T-helper 1 cell treated with Interleukin-12 subunit alpha and Interleukin-12 subunit beta and Interleukin-4 antibody, amounts not matched to agents 30 ng/mL and 1 ng/mL, for 36 hours (primary cell): ENCODE measurements around the gene ACAD11. TPM values are rescaled to one million over a fixed set of nuclear protein-coding genes. Genes with fewer than 3 reads are reported as not detected.
"Not testable (repeated sequence)": the region's sequence is repeated elsewhere in the genome, so short reads cannot be mapped to it uniquely, and the experiment has no call there.

Experiments used
- intact Hi-C: fragments of 100-400 bp; cut with micrococcal nuclease; formaldehyde crosslinking; loops from one replicate; pipeline ENCODE4 v1.15.1; 2024
- total RNA-seq: library from RNA; stranded (reverse); gene quantifications from 2 replicates; pipeline ENCODE4 v1.2.3, GENCODE V29; 2022

Gene ACAD11
- total RNA-seq, 1 donor from 2014 or later, result 17.5 TPM

DNA sequence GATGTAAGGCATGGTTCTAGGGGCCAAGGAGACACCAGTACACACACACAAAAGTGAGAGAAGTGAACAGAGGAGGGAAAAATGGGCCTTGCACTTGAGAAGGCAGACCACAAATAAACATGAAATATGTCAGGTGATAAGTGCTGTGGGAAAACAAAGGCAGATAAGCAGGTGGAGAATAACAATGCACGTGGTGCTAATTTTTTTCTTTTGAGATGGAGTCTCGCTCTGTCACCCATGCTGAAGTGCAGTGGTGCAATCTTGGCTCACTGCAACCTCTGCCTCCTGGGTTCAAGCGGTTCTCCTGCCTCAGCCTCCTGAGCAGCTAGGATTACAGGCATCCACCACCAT lies 103.6 kb downstream of the ACAD11 start:
- intact Hi-C loops, result not testable (repeated sequence)

DNA sequence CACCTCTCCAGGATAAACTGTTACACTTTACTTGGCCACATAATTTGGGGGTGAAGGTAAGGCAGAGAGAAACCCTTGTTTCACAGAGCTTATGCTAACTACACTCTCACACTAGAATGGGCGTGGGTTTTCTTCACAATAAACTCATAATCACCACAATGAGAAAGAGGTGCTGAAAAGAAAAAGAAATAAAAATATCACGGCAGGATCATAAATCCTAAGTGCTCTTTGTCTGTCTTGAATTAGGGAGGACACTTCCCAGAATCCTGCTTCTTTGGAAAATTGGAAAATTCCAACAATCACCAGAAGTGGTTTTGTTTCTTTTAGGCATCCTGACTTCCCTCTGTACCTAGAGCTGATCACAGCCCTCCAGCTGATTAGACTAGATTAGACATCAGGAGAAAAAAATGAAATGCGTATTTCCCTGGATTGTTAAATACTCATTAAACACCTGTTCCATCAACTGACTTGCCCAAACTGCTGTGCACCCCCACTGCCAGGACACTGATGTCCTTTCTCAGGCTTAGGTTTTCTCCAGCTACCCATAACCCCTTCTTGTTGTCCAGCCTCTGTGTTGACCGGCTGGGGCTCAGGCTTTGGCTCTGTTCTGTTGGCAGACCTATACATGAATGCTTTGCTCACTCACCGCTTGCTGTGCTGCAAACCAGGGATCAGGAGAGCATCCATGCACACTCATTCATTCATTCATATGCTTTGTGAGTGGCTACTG lies 104.1 kb downstream of the ACAD11 start:
- intact Hi-C loops, result no loop called here

DNA sequence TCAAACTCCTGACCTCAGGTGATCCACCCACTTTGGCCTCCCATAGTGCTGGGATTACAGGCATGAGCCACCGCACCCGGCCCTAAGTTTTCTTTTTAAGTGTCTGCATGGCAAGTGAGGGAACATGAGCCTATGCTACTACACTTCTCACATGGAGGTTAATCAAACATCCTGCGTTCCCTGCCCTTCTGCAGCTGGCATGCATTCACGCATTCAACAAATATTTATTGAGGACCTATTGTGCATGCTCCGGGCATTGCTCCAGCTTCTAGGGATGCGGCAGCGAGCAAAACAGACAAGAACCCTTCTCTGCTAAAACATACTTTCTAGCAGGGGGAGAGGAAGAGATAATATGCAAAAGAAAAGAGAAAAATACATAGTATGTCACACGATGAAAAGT lies 105.2 kb downstream of the ACAD11 start:
- intact Hi-C loops, result no loop called here

DNA sequence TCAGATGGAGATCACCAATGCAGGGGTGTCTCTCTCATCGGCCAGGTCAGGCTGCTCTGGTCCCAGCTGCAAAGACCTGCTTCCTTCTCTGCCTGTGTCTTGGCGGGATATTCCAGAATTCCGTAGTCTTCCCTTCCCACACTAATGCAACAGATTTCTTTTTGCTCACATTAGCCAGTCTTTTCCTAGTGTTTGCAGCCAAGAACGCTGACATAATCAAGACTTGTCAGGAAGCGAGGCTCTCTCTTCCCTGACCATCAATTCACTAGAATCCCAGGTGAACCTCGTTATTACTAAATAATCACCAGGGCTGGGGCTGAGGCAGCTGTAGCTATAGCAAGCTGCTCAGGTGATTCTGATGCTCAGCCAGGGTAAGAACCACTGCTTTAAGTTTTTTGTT lies 105.8 kb downstream of the ACAD11 start:
- intact Hi-C loops, result no loop called here

DNA sequence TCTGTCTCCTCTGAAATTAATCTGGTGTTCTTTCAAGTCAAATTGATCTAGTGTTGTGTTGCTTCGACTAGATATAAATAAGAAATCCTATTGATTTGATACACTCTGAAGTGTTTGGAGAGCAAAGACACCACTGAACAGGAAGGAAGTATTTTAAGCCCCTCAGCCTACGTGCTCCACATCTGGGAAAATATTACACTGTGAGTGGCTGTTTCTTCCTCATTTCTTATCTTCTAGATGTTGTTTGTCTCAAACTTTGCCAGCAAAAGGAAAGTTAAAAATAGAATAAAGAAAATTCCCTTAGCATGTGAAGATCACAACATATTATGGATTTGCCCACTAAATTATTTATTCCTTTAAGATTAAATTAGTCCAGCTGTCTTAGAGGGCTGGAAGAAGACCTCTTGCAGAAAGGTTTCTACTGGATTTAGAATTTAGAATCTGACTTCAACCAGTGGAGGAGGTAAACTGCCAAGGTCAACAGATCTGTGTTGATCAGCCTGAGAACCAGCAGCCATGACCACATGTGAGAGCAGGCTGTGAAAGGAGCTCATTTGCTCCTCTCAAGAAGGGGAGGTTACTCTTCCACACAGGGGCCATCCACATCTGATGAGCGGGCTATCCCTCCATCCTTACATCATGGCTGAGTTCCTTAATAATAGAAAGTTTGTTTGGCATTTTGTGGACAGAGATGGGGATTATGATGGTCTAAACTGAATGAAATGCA lies 108.9 kb downstream of the ACAD11 start:
- intact Hi-C loops, result no loop called here

DNA sequence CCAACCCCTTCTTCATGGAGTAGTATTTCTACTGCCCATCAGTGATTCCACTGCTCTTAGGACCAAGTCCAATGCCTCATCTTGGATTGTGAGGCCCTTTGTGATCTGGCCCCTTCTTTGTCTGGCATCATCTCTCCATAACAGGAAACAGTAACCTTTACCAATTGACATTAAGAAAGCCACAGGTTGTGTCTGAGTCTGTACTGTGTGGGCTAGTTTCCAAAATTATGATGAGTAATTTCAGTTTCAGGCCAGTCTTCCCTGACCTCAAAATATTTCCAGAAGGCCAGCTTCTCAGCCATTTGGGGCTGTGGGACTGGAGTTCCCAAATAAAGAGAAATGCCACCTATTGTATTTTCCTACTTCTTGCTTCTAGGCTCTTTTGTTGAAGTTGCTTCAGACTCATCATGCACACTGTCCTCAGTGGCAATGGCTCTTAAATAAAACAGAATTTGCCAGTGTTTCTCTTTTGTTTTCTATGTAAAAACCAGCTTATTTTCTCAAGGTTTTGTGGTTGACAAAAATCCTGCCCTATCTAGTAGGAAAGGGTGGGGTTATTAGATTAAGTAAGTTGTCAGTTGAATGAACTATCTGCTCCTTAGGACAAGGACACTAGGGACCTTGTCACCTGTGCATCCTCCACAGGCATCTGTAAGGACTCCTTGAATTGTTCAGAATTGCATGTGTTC lies 109.6 kb downstream of the ACAD11 start:
- intact Hi-C loops, result no loop called here

DNA sequence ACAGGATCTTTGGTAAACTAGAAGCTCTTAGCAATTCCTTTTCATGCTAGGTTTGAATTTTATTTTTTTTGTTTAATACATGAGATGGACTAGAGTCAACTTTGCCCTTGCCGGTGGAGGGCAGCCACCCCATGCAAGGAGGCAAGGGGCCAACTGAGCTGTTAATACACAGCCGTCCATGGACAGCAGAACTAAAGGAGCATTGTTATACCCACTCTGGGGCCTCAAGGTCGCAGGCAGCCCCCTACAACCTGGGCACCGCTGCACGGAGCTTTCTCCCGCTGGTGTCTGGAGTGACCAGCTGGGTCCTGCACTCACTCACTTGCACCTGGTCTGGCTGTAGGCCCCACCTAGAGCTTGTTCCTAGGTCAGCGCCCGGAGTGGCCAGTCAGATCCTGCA lies 110.4 kb downstream of the ACAD11 start:
- intact Hi-C loops, result no loop called here

DNA sequence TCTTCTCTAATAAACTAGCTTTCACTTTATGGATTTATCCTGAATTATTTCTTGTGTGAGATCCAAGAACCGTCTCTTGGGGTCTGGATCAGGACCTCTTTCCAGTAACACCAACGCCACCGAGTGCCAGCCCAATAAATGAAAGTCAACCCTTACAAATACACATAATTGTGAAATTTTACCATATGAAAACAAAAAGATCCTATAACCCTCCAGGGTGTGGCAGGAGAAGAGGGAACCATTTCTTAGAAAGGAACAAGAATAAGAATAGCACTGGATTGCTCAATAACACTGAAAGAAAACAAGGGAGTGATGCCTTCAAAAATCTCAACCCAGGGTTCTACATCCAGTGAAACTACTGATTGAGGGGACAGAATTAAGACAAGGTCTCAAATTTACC lies 114.1 kb downstream of the ACAD11 start:
- intact Hi-C loops, result no loop called here

DNA sequence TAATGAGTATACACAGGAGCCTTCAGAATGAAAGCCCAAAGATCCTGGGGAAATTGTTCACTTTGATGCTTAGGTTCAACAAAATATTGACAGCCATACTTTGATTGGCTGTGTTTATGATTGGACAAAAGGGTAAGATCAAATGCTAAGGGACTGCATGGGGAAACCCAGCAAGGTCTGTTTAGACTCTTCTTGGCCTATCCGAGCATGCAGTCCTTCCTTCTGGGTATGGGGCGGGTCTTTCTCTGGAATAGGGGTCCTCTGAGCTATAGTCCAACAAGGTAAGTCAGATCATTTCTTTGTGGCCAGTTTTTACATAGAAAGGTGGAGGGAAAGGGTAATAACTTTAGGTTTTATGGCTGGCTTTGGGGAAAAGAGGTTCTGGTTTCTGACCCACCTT lies 115.5 kb downstream of the ACAD11 start:
- intact Hi-C loops, result no loop called here

DNA sequence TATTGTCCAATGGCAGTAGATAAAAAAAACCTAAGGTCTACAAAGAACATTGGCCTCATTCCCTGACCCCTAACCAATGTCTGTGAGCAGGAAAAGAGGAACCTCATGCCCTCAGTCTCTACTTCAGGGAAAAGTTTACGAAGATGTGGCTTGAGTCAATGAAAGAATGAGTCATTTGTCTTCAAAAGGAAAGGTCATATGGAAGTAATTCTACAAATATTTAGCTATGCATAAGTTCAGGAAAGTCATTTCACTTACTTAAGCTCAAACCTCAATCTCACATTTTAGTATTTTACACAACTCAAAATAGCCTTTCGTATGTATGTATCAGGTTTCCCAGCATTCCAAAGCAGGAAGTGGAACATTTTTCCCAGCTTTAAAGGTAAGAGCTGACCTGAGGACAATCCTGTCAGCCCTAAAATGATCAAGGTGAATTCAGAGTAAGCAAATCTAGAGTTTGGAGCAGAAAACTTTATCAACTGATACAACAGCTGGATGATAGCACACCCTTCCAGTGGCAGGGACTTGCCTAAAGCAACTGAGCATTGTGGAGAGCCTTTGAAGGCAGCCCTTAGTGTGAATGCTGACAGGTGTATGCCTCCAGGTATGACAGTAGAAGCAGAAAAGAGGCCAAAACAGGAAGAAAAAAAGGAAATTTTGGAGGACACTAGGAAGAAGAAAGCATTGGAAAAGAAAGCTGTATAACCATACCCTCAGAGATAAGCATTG lies 116.4 kb downstream of the ACAD11 start:
- intact Hi-C loops, result no loop called here

DNA sequence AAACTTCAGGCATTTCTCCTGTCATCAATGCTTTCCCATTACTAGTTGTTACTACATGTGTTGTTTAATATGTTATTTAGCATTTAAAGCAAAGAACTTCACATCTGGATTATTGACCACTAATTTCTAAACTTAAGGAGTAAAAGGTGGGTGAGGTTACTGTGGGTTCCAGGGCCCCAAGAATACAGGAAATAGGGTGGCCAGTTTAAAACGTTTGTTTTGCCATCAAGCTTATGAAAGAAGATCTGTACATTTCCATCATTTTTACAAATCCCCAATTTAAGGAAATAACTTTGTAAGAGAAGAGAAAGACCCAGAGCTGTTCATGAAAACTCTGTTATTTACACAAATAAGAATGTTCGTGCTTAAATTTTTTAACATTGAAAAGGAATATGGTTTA lies 117.0 kb downstream of the ACAD11 start:
- intact Hi-C loops, result no loop called here

DNA sequence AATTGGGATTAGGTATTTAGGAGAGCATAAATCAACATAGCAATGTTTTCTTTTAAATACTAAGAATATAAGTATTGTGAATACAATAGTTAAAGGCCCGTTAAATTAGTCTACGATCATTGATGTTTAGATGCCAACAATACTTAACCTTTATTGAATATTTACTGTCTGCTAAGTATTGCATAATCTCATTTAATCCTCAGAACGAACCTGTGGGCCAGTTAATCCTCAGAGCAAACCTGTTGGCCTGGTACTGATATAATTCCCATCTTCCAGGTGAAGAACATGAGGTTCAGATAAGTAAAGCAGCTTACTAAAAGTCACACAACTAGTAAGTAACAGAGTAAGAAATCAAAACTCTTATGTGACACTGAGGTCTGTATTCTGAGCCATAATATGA lies 119.9 kb downstream of the ACAD11 start:
- intact Hi-C loops, result loop anchor here (5.0 kb wide), 1 partner anchor 883 kb away; no protein-coding TSS in a partner anchor

DNA sequence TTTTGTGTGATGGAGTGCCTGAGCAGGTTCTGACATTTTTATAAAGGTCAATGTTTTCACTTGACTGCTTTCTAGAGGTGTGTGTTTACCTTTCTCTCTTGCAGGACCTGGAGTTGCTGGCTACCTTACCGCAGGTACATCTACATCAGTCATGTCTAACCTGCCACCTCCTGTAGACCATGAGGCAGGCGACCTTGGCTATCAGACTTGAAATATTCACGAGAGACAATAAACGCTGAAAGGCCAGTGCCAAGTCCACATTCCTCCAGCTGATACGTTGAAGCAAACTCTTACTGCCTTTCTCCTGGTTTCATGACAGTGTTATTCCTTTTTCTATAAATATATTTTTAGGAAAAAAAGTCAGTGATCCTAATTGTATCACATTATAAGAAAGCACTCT lies 121.5 kb downstream of the ACAD11 start:
- intact Hi-C loops, result loop anchor here (5.0 kb wide), 1 partner anchor 884 kb away; no protein-coding TSS in a partner anchor

DNA sequence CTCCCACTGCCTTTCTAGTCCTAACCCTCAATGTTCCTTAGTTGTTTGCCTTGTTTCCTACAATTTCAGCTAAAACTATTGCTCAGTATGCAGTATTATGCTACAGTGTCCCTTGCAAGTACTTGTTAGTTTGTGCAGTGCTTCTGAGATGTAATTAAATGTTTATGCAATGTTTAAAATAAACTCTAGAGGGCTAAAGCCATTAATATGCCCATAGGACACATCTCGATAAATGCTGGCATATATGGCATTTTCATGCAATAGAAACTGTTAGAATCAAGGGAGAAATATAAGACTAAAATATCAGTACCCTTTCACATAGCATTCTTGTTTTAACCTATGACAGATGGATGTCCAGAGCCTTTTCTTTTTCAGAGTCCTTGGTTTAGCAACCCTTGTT lies 122.3 kb downstream of the ACAD11 start:
- intact Hi-C loops, result loop anchor here (5.0 kb wide), 1 partner anchor 885 kb away; no protein-coding TSS in a partner anchor

DNA sequence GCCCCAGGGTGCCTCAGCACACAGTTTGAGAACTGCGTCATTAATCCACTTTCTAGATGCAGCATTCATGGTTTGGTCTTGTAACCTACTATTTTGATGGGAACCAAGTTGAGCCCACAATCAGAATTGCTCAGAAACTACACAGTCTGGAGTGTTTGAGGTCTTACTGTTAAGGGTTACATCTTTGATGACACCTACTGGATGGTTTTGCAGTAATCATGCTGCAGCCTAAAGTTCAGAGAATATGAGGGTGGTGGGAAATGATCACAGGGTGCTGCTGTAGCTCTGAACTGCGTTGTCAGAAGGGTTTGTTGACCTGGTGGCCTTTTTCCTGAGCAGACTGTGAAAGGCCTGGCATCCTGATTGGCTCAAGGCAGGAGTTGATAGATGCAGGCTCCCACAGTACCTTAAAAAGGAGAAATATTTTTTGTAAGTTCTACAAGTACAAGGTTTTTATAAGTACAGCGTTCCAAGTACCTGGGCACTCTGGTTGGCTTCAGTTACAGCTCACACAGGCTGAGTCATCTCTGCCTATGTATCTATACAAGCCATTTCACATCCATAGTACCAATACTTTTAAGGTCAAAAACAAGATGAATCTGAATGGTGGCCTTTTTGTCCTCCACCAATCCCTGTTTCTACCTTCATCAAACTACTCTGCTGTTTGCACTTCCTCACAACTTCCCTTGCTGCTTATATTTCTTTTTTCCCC lies 123.0 kb downstream of the ACAD11 start:
- intact Hi-C loops, result loop anchor here (1.0 to 5.0 kb wide), 4 partner anchors 106 to 886 kb away; no protein-coding TSS in a partner anchor

DNA sequence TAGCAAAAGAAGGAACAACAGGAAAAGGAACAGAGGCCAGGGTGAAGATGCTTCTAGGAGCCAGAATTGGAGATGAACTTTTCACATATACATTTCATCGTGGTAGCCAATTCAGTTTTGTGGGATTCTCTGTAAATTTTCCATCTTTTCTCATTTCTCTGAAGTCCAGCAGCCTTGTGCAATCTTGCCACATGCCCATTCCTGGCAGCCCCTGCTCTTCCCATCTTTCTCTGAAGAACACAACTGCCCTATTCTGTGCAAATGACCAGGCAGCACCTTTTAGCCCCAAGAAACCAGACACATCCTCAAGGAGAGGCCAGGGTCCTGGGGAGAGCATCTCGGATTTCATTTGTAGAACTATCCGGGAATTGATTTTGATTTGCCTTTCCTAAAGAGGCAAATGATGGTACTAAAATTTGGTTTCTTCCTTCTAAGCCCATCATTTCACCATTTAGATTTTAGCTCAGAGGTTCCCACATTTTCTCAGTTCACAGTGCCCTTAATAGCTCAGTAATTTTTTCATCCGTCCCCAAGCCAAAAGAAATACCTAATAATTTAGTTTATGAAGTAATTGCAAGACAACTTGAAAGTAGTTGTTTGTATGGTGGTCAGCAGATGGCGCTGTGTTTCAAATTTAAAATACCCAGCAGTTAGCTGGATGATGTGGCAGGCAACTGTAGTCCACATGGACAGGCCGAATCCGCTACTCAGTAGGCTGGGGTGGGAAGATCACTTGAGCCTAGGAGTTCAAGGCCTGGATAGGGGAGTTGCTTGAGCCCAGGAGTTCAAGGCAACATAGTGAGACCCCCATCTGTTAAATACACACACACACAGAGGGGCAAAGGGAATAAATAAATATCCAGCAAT lies 123.8 kb downstream of the ACAD11 start:
- intact Hi-C loops, result loop anchor here (1.0 to 5.0 kb wide), 4 partner anchors 106 to 886 kb away; no protein-coding TSS in a partner anchor

DNA sequence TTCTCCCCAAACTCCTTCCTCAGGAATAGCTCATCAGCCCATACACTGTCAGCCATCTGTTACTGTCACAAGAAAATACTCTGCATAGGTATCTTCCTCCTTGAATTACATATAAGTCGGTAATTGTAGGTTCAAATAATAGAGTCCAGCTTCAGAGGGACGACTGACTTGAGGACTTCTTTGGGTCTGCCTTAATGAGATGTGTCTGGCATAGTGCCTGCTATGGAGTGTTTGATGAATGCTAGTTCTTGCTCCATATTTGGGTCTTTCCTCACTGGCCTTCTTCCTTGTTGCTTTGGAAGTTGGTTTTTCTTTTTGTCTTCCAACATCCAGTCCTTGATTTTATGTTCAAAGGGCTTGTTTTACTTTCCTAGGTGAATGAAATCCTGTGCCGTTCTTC lies 129.0 kb downstream of the ACAD11 start:
- intact Hi-C loops, result no loop called here

DNA sequence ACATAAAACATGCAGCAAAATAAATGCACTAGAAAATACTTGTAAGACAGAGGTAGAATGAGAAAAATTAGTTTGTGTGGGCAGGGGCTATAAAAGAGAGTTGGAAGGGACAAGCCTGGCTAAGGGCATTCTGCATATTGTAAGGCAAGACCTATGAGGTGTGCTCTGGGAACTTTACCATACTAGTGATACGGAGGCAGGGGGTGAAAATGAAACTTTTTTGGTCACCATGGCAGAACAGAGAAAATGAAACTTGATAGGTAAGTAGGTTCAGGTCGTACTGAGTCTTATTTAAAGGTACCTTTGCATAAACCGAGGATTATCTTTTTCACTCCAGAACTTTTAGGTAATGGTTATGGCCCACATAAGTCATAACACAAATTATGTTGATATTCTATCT lies 137.3 kb downstream of the ACAD11 start:
- intact Hi-C loops, result loop anchor here (1.0 to 5.0 kb wide), 2 partner anchors 105 to 170 kb away; partner anchors contain the start of gene DNAJC13

DNA sequence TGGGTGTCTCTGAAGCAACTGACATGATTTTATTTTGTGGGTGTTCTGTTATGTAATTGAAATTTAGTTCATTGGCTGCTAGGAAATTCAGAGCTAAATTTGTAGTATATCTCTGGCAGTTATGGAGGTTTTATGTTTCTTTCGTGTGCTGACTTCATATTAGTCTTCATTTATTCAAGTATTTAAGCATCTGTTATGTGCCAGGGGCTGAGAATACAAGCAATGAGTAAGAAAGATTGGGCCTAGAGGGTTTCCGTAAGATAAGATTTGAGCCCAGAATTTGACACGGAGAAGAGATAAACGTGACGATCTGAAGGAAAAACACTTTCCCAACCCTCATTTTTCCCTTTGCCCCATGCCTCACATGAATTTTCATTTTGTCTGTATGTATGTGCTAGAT lies 137.7 kb downstream of the ACAD11 start:
- intact Hi-C loops, result loop anchor here (1.0 to 5.0 kb wide), 2 partner anchors 105 to 170 kb away; partner anchors contain the start of gene DNAJC13

DNA sequence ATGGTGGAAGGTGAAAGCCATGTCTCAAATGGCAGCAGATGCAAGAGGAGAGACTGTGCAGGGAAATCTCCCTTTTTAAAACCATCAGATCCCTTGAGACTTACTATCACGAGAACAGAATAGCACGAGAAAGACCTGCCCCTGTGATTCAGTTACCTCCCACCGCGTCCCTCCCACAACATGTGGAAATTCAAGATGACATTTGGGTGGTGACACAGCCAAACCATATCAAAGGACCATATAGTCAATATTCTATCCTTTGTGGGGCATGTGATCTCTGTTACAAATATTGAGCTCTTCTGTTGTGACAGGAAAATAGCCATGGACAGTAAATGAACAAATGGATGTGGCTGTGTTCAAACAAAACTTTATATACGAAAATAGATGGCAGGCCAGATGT lies 139.7 kb downstream of the ACAD11 start:
- intact Hi-C loops, result loop anchor here (5.0 kb wide), 1 partner anchor 103 kb away; the partner anchor contains the start of gene DNAJC13
